GM13977 (cell line): ENCODE data around the gene FAM210A.

Experiments
- DNase-seq: peaks from one replicate; pipeline ENCODE4 v3.0.0; 2012; ENCODE audit warnings: low spot score
- in situ Hi-C: fragments of 300-500 bp; cut with MboI; formaldehyde crosslinking; loops from one replicate; pipeline ENCODE4 v1.12.0; 2022; ENCODE audit warnings: low sequenced_read_pairs, low pct_unique_long_range_greater_than_20kb, mixed read lengths, inconsistent platforms; ENCODE audit not compliant: unreplicated experiment
- TF ChIP-seq, protein P1 (sequence below): IDR thresholded peaks from 2 replicates; pipeline ENCODE4 v1.5.1; 2012; ENCODE audit warnings: mild to moderate bottlenecking, control low read depth; ENCODE audit not compliant: insufficient read depth; ENCODE audit errors: extremely low read depth, missing control alignments

Gene FAM210A

DNA sequence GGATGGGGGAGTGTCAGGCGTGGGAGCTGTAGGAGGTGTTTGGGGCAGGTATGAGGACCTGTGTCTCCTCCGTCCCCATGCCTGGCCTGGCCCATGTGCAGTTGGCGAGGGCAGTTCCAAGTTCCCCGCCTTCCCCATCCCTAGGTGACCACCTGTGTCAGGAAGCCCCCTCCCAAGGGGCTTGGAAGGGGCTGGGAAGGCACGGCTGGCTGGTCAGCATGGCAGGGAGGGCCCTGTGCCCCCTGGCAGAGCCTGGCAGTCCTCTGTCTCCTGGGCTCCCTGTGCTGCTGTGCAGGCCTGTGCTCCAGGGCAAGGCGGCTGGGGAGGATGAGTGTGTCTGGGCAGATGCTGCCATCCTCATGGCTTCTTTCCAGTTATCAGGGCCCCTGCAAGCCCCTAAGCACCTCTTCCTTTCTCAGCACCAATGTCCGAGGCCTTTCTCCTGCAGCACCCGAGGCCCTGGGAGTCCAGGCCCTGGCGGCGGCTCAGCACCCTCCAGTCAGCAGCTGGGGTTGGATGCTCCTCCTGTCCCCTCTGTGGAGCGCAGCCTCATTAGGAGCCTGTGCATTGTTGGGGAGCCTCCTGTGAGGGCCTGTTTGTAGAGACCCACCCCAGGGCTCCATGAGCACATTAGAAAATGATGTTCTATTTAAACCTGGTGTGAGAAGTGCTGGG is 101.7 kb downstream of the FAM210A start:
- TF ChIP-seq, protein P1, sequence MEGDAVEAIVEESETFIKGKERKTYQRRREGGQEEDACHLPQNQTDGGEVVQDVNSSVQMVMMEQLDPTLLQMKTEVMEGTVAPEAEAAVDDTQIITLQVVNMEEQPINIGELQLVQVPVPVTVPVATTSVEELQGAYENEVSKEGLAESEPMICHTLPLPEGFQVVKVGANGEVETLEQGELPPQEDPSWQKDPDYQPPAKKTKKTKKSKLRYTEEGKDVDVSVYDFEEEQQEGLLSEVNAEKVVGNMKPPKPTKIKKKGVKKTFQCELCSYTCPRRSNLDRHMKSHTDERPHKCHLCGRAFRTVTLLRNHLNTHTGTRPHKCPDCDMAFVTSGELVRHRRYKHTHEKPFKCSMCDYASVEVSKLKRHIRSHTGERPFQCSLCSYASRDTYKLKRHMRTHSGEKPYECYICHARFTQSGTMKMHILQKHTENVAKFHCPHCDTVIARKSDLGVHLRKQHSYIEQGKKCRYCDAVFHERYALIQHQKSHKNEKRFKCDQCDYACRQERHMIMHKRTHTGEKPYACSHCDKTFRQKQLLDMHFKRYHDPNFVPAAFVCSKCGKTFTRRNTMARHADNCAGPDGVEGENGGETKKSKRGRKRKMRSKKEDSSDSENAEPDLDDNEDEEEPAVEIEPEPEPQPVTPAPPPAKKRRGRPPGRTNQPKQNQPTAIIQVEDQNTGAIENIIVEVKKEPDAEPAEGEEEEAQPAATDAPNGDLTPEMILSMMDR = no peak
- in situ Hi-C loops = no loop called here
- no peak for DNase-seq

DNA sequence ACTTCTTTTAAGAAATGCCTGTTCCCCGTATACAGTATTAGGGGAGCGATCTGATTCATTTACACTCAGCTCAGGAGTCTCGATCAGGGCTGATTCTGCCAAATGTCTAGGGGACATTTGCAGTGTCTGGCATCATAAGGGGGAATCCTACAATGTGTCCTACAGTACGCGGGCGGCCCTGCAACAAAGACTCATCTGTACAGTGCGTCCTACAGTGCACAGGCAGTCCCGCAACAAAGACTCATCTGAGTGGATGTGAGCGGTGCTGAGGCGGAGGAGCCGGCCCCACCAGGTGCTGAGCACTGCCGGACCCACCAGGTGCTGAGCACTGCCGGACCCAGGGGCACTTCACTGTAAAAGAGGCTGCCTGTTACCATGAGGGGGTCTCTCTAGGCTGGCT is 102.5 kb downstream of the FAM210A start:
- in situ Hi-C loops = no loop called here
- TF ChIP-seq, protein P1 = no peak
- no peak for DNase-seq

DNA sequence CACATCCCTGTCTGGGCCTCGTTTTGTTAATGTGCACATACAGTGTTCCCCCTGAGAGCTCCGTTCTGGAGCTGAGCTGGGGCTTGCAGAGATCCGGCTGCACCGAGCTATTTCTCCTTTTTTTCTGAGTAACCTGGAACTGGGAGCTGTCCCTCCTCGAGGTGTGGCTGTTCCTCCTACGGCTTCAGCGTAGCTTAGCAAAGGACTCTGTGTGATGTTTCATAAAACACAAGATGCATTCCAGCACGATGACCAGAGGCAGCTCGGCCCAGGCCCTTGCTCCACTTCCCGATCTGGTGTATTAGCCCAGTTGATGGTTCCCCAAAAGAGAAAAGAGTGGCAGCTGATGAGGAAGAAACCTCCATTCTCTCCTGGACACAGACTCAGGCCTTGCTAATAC is 103.0 kb downstream of the FAM210A start:
- TF ChIP-seq, protein P1 = no peak
- no peak for DNase-seq
- in situ Hi-C loops = no loop called here

DNA sequence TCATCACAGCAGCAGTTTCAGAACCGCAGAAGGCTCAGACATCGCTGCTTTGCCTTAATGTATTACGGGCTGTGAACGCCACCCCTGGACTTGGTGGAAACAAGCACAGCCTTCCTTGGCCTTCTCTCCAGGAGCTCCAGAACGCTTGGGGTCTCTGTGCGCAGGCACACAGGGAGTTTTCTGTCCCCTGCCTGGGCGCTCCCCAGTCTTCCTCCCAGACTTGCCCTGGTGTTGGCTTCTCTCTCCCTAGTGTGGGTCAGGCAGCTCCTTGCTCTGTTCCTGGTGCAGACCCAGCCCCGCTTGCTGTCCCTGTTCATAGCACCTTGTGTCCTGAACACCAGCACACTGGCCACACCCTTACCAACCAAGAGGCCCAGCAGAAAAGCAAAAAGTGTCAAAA is 103.6 kb downstream of the FAM210A start:
- TF ChIP-seq, protein P1 = no peak
- in situ Hi-C loops = no loop called here

DNA sequence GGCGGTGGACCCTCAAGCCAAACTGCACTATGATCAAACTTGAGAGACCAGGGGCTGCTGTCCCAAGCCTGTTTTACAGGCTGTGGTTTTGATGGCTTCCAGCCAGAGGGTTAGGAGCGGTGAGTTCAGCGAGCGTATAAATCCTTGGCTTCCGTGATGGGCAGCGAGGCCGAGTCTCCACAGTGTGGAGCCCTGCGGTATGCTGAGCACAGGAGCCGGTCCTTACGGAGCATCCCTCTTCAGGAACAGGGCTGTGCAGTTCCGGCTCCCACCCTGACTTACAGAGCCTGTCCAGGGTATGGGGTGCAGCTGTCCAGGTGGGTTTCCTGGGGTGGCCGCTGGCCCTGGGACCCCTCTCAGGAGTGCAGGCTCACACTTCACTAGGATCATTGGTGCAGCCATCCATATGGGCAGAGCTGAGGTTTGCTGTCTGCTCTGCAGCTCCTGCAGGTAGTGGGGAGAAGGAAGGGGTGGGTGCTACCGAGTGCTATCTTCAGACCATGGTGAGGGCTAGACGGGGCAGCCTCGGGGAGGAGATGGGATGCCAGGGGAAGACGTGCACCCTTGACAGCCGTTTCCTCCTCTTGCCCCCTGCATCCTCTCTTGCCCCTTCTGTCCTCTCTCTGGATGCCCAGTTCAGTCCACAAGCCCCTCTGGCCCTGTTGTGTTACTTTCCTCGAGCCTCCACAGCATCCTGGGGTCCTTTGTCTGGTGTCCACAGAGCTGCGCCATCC is 104.3 kb downstream of the FAM210A start:
- DNase-seq = no peak
- in situ Hi-C loops = no loop called here
- TF ChIP-seq, protein P1 = no peak

More for the DNA sequence above, 103.6 kb downstream of the FAM210A start:
- DNase-seq = no peak

DNA sequence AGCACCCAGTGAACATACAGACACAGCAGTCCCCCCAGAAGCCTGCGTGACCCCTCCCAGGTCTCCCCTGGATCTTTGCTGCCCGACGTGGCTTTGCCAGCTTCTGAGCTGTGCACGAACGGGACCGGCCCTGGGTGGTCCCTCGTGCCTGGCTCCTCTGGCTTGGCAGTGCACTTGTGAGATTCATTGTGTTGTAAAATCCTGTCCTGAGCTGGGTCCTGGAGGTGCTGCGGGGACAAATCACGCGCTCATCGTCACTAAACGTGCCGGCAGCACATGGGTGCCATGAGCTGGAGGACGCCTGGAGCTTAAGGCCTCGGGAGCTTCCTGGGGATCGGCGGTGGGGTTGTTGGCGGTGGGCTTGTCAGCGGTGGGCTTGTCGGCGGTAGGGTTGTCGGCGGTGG is 104.9 kb downstream of the FAM210A start:
- TF ChIP-seq, protein P1 = no peak
- in situ Hi-C loops = no loop called here
- no peak for DNase-seq
